Measurements from ENCODE around the gene DLX3.

DLX3 gene

DNA sequence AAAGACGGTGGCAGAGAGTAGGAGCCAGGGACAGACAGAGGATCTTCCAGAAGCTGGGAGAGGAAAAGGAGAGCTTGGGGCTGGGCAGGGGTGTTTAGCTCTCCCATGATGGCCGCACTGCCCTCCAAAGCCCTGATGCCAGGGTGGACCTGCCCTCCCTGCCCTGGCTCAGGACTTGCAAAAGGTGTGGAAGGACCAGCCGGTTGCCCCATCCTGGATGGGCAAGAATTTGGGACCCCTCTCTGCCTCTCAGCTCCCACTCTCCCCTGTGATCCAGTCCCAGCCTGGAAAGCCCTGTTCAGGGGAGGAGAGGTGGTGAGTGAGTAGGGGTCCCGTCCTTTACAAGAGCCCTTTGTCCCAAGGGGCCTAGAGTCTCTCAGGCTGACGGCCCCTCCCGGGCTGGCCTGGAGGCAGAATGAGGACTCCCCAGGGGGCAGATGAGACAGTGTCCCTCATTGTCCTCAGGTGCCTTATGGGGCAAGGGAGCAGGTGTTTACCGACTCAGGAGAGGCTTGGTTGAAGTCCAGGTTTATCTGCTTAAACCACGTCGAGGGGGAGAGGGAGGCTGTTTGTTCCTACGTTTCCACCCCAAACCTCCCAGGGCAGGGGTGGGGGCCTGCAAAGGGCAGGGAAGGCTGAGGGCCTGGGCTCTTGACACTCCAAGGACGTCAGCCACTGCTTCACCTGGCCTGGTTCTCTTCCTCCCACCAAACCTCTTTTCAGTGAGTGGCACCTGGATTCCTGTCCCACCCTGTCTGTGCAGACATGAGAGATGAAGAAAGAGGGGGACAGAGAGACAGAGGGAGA is 41.6 kb upstream of the DLX3 start:
- no peaks in the 10 kb centered on the region for H3K9me3 ChIP-seq (ENCODE audit: low read depth, low read length)
- H3K27ac ChIP-seq, result no peak overlapping the region
- no peak for TF ChIP-seq POLR2AphosphoS5 (IDR thresholded peaks at IDR 0.05; ENCODE audit: borderline replicate concordance, low read depth, low read length)
- no peak for TF ChIP-seq FOXP2 (optimal IDR thresholded peaks at IDR 0.05; ENCODE audit: control extremely low read depth, extremely low read length, insufficient read depth)
- no peak for TF ChIP-seq EZH2 (IDR thresholded peaks at IDR 0.05)
- no peak overlapping the region for H3K9ac ChIP-seq (ENCODE audit: insufficient read length)
- no peaks in the 10 kb centered on the region for H3K36me3 ChIP-seq (ENCODE audit: insufficient read depth, low read length)
- H3K4me3 ChIP-seq, result no peak overlapping the region
- no peak for DNase-seq (ENCODE audit: low read depth, low spot score)

DNA sequence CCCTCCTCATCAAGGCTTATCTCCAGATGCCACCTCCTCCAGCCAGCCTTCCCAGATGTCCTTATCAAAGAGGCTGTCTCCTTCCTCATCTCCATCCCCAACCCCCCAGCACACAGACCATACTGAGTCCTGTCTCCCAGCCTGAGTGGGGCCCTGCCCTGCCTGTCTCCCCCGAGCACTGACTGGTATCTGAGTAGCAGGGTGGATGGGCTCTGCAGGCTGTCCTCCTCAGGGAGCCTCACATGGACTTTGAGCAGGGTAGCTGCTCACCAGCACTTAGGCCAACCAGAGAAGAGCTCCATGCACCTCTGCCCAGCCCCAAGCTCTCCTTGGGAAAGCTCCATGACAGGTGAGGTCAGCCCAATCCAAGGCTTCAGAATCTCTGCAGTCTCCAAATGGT is 40.9 kb upstream of the DLX3 start:
- Histone ChIP-seq H3K4me3 (no peak overlapping the region), H3K27ac (no peak overlapping the region), H3K9me3 (ENCODE audit: low read depth, low read length) (no peaks in the 10 kb centered on the region), H3K9ac (ENCODE audit: insufficient read length) (no peak overlapping the region), H3K36me3 (ENCODE audit: insufficient read depth, low read length) (no peaks in the 10 kb centered on the region)
- no peak for DNase-seq (ENCODE audit: low read depth, low spot score)
- TF ChIP-seq FOXP2 (optimal IDR thresholded peaks at IDR 0.05; ENCODE audit: control extremely low read depth, extremely low read length, insufficient read depth), result no peak
- TF ChIP-seq POLR2AphosphoS5 (IDR thresholded peaks at IDR 0.05; ENCODE audit: borderline replicate concordance, low read depth, low read length), result no peak
- TF ChIP-seq EZH2 (IDR thresholded peaks at IDR 0.05), result no peak

DNA sequence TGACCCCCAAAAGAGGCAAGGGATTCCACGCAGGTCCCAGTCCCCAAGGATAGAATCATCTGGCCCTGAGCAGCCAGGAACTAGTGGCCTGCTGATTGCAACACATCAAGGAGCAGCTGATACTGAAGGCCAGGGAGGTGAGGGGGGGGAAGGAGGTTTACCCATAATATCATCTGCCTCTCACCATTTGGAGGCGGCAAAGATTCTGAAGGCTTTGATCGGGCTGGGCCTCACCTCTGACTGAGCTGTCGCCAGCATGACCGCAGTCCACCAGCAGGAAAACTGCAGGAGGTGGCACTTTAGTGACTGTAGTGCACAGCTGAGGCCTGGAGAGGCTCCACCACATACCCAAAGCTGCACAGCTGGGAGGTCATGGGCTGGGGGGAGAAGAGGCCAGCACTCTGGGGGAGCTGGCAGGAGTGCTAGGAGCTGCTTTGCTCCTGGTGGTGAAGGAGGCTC is 40.4 kb upstream of the DLX3 start:
- DNase-seq (ENCODE audit: low read depth, low spot score), result no peak
- Histone ChIP-seq H3K4me3 (no peak overlapping the region), H3K27ac (no peak overlapping the region), H3K9ac (ENCODE audit: insufficient read length) (no peak overlapping the region), H3K36me3 (ENCODE audit: insufficient read depth, low read length) (no peaks in the 10 kb centered on the region), H3K9me3 (ENCODE audit: low read depth, low read length) (no peaks in the 10 kb centered on the region)
- TF ChIP-seq EZH2 (IDR thresholded peaks at IDR 0.05) (no peak), FOXP2 (optimal IDR thresholded peaks at IDR 0.05; ENCODE audit: control extremely low read depth, extremely low read length, insufficient read depth) (no peak), POLR2AphosphoS5 (IDR thresholded peaks at IDR 0.05; ENCODE audit: borderline replicate concordance, low read depth, low read length) (no peak)

DNA sequence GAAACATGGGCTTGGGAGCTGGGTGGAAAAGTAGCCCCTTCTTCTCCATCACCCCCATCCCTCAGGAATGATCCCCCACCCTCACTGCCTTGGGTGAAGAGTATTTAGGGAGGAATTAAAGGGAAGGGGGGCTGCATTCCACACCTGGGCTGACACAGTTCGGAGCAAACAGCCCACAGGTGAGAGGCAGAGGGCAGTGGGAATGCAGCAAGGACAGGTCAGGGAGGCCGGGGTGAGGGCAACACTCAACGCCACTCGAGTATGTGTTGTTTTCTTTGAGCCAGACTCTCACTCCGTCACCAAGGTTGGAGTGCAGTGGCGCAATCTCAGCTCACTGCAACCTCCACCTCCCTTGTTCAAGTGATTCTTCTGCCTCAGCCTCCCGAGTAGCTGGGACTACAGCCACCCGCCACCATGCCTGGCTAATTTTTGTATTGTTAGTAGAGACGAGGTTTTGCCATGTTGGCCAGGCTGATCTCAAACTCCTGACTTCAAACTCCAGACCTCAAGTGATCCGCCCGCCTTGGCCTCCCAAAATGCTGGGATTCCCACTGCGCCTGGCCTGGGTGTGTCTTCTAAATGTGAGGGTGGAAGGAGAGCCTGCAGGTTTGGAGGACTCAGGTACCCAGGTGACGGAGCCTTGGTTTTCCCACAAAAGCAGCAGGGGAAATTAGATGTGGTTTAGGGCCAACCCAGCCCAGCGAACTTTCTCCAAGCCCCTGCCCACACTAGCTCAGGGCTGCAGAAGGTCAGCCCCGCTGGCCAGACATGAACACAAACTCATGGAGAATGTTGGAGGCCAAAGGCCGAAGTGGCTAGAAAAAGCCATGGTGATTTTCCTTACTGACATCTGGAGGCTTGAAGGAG is 39.7 kb upstream of the DLX3 start:
- Histone ChIP-seq H3K4me3 (no peak overlapping the region), H3K9ac (ENCODE audit: insufficient read length) (no peak overlapping the region), H3K9me3 (ENCODE audit: low read depth, low read length) (no peaks in the 10 kb centered on the region), H3K27ac (no peak overlapping the region), H3K36me3 (ENCODE audit: insufficient read depth, low read length) (no peaks in the 10 kb centered on the region)
- no peak for DNase-seq (ENCODE audit: low read depth, low spot score)
- TF ChIP-seq FOXP2 (optimal IDR thresholded peaks at IDR 0.05; ENCODE audit: control extremely low read depth, extremely low read length, insufficient read depth) (no peak), POLR2AphosphoS5 (IDR thresholded peaks at IDR 0.05; ENCODE audit: borderline replicate concordance, low read depth, low read length) (no peak), EZH2 (IDR thresholded peaks at IDR 0.05) (no peak)

DNA sequence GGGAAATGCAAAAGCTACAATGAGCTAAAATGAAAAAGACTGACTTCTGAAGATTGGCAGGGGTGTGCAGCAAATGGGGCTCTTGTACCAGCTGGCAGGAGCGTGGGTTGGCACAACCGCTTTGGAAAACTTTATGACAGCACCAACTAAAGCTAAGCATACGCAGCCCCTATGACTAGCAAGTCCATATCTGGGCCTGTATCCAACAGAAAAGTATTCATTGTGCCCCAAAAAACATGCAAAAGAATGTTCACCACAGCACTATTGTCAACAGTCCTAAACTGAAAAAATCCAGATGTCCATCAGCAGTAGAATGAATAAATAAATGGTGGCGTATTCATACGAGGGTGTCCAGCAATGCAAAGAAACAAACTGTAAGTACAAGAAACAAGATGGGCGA is 38.3 kb upstream of the DLX3 start:
- no peaks in the 10 kb centered on the region for H3K9me3 ChIP-seq (ENCODE audit: low read depth, low read length)
- TF ChIP-seq POLR2AphosphoS5 (IDR thresholded peaks at IDR 0.05; ENCODE audit: borderline replicate concordance, low read depth, low read length), result no peak
- TF ChIP-seq FOXP2 (optimal IDR thresholded peaks at IDR 0.05; ENCODE audit: control extremely low read depth, extremely low read length, insufficient read depth), result no peak
- TF ChIP-seq EZH2 (IDR thresholded peaks at IDR 0.05), result no peak
- H3K27ac ChIP-seq, result no peak overlapping the region
- no peaks in the 10 kb centered on the region for H3K36me3 ChIP-seq (ENCODE audit: insufficient read depth, low read length)
- no peak overlapping the region for H3K4me3 ChIP-seq
- no peak overlapping the region for H3K9ac ChIP-seq (ENCODE audit: insufficient read length)
- DNase-seq (ENCODE audit: low read depth, low spot score), result no peak

DNA sequence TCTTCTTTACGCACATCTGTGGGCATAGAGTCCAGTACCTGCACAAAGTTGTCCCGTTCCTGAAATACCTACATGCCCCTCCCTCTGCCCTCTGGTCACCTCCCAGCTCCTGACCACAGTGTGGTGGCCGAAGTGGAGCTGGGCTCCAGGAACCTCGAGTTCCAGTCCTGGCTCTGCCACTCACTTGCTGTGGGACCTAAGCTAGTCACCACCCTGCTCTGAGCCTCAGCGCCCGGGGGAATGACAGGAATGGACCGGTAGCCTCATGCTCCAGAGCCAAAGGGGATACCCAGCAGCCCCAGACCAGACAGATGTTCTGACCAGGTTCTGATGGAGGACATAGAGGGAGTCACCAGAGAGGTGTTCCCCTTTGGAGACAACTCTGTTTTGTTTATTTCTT is 34.2 kb upstream of the DLX3 start:
- H3K9me3 ChIP-seq (ENCODE audit: low read depth, low read length), result no peaks in the 10 kb centered on the region
- H3K9ac ChIP-seq (ENCODE audit: insufficient read length), result no peak overlapping the region
- no peak for DNase-seq (ENCODE audit: low read depth, low spot score)
- H3K27ac ChIP-seq, result no peak overlapping the region
- H3K4me3 ChIP-seq, result no peak overlapping the region
- TF ChIP-seq EZH2 (IDR thresholded peaks at IDR 0.05), result no peak
- no peak for TF ChIP-seq FOXP2 (optimal IDR thresholded peaks at IDR 0.05; ENCODE audit: control extremely low read depth, extremely low read length, insufficient read depth)
- no peak for TF ChIP-seq POLR2AphosphoS5 (IDR thresholded peaks at IDR 0.05; ENCODE audit: borderline replicate concordance, low read depth, low read length)
- no peaks in the 10 kb centered on the region for H3K36me3 ChIP-seq (ENCODE audit: insufficient read depth, low read length)

DNA sequence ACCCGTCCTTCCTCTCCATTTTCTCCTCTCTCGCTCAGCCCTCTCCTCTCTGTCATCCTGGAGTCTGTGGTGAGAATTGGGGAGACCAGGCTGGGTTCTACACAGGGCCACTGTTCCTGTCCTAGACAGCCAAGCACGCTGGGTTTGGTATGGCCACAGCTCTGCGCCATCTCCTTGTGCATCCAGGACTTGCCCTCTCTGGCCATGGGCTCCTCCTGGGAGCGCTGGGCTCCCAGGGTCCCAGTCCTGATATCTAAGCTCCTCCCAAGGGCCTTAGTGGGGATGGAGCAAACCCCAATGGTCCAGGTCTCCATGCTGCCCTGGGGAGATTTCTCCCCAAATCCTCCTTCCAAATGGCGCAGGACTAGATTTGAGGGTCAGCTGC is 33.7 kb upstream of the DLX3 start:
- H3K27ac ChIP-seq, result no peak overlapping the region
- no peaks in the 10 kb centered on the region for H3K9me3 ChIP-seq (ENCODE audit: low read depth, low read length)
- H3K36me3 ChIP-seq (ENCODE audit: insufficient read depth, low read length), result no peaks in the 10 kb centered on the region
- TF ChIP-seq FOXP2 (optimal IDR thresholded peaks at IDR 0.05; ENCODE audit: control extremely low read depth, extremely low read length, insufficient read depth) (no peak), EZH2 (IDR thresholded peaks at IDR 0.05) (no peak), POLR2AphosphoS5 (IDR thresholded peaks at IDR 0.05; ENCODE audit: borderline replicate concordance, low read depth, low read length) (no peak)
- H3K4me3 ChIP-seq, result no peak overlapping the region
- H3K9ac ChIP-seq (ENCODE audit: insufficient read length), result no peak overlapping the region
- no peak for DNase-seq (ENCODE audit: low read depth, low spot score)
